Measurements from ENCODE around the gene M6PR.
"Not testable (repeated sequence)": the region's sequence is repeated elsewhere in the genome, so short reads cannot be mapped to it uniquely, and the experiment has no call there.

M6PR gene

GRCh38 chr12:8914716-8915526 is 34.5 kb downstream of the M6PR start:
- DNase-seq (ENCODE audit: low read depth, low spot score), result peak; percentile 40
- peak overlapping the region; percentile 81 for H3K4me3 ChIP-seq (ENCODE audit: low read length)

DNA sequence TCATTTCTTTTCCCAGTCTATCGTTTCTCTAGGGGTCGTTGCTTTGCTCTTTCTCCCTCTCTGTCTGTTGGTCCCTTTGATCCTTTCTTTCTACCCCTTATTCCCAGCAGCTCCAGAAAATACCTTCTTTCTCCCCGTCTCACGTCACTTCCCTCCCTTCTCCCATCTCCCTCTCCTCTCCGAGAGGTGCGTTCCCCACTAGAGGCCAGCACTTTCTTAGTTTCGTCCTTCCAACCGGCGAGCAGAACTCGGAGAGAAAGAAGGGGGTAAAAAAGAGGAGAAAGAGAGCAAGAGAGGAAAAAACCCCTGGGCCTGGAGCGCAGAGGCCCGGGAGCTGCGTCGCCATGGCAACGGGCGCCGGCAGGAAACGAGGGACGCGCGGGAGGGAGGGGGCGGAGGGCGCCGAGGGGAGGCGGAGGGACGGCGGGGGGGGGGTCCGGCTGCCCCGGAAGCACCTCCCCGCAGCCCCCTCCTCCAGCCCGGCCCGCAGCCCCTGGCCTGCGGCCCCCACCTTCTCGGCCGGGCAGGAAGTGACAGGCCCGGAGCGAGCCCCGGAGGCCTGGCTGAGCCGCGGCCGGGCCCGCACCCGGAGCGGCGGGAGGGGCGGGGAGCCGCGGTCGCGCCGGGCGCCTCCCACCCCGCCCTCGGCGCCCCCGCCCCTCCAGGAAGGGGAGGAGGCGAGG is 35.3 kb downstream of the M6PR start, which contains the start of gene PHC1:
Gene PHC1, plus strand, starts transcription at position 477 of the 683 bp plus-strand sequence. CDS start 3,169 bp downstream, outside the sequence.
- peak within 1 kb of the TSS; percentile 81 for H3K4me3 ChIP-seq (ENCODE audit: low read length)
- DNase-seq (ENCODE audit: low read depth, low spot score), result peak; percentile 60

- H3K4me3 ChIP-seq (ENCODE audit: low read length), result peak overlapping the region; percentile 64
- no peak for DNase-seq (ENCODE audit: low read depth, low spot score)
These were observed 35.8 kb downstream of the M6PR start for GRCh38 chr12:8913702-8914032.

- peak; percentile 45 for DNase-seq (ENCODE audit: low read depth, low spot score)
These were observed 36.5 kb downstream of the M6PR start for GRCh38 chr12:8912914-8913313.

GRCh38 chr12:8911606-8912268 is 37.7 kb downstream of the M6PR start:
- H3K4me3 ChIP-seq (ENCODE audit: low read length), result no peak overlapping the region
- DNase-seq (ENCODE audit: low read depth, low spot score), result no peak

More at GRCh38 chr12:8912914-8913313, 36.5 kb downstream of the M6PR start:
- no peak overlapping the region for H3K4me3 ChIP-seq (ENCODE audit: low read length)

GRCh38 chr12:8909752-8910151 is 39.7 kb downstream of the M6PR start:
- DNase-seq (ENCODE audit: low read depth, low spot score), result no peak
- no peak overlapping the region for H3K4me3 ChIP-seq (ENCODE audit: low read length)

GRCh38 chr12:8907513-8907912 is 41.9 kb downstream of the M6PR start:
- DNase-seq (ENCODE audit: low read depth, low spot score), result no peak
- no peak overlapping the region for H3K4me3 ChIP-seq (ENCODE audit: low read length)

GRCh38 chr12:8906266-8907180 is 42.9 kb downstream of the M6PR start:
- no peak overlapping the region for H3K4me3 ChIP-seq (ENCODE audit: low read length)
- DNase-seq (ENCODE audit: low read depth, low spot score), result no peak

GRCh38 chr12:8905546-8905945 is 43.9 kb downstream of the M6PR start:
- H3K4me3 ChIP-seq (ENCODE audit: low read length), result no peak overlapping the region
- no peak for DNase-seq (ENCODE audit: low read depth, low spot score)

- no peak overlapping the region for H3K4me3 ChIP-seq (ENCODE audit: low read length)
- no peak for DNase-seq (ENCODE audit: low read depth, low spot score)
These were observed 44.8 kb downstream of the M6PR start for GRCh38 chr12:8904665-8905064.

DNA sequence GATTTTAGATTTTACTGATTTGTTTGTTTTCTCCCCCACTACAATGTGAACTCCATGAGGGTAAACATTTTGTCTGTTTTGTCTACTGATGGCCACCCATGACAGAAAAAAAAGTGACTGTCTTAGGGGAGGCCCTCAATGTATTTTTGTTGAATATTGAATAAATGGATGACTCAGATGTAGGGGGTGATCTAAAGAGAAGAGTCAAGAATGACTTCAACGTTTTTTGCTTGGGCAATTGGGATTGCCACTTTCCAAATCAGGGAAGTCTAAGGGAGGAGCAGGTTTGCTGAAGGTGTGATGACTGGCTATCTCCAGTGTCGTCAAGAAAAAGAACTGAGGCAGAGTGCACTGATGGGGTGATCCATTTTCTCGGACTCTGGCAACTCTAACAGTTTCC is 45.8 kb downstream of the M6PR start:
- DNase-seq (ENCODE audit: low read depth, low spot score), result no peak
- no peak overlapping the region for H3K4me3 ChIP-seq (ENCODE audit: low read length)

GRCh38 chr12:8902703-8903102 is 46.7 kb downstream of the M6PR start:
- H3K4me3 ChIP-seq (ENCODE audit: low read length); DNase-seq (ENCODE audit: low read depth, low spot score): not testable (repeated sequence)

GRCh38 chr12:8899830-8900229 is 49.6 kb downstream of the M6PR start:
- no peak for DNase-seq (ENCODE audit: low read depth, low spot score)
- no peak overlapping the region for H3K4me3 ChIP-seq (ENCODE audit: low read length)

GRCh38 chr12:8897081-8897480 is 52.4 kb downstream of the M6PR start:
- DNase-seq (ENCODE audit: low read depth, low spot score), result no peak

GRCh38 chr12:8894986-8895385 is 54.5 kb downstream of the M6PR start:
- H3K4me3 ChIP-seq (ENCODE audit: low read length), result no peak overlapping the region
- DNase-seq (ENCODE audit: low read depth, low spot score), result no peak

More at GRCh38 chr12:8897081-8897480, 52.4 kb downstream of the M6PR start:
- no peak overlapping the region for H3K4me3 ChIP-seq (ENCODE audit: low read length)

GRCh38 chr12:8894378-8894777 is 55.1 kb downstream of the M6PR start:
- no peak overlapping the region for H3K4me3 ChIP-seq (ENCODE audit: low read length)
- no peak for DNase-seq (ENCODE audit: low read depth, low spot score)

- no peak for DNase-seq (ENCODE audit: low read depth, low spot score)
- H3K4me3 ChIP-seq (ENCODE audit: low read length), result no peak overlapping the region
These were observed 57.5 kb downstream of the M6PR start for GRCh38 chr12:8891976-8892375.
